PC-3 (cell line): ENCODE results near the gene RFC2. TPM values are rescaled to one million over a fixed set of nuclear protein-coding genes. Genes with fewer than 3 reads are reported as not detected.
A peak's percentile ranks its signal among the peaks of the same experiment; 100 is the strongest.

Source experiments
- ATAC-seq: fragments of 200-7000 bp; cut with Tn5 transposase; 2 replicates; pipeline ENCODE4 v1.9.1; 2020; ENCODE audit warnings: mild to moderate bottlenecking, moderate library complexity
- BruUV-seq: library from RNA; stranded (reverse); fragments of 400-500 nt; replicated peaks from 2 replicates; lab custom pipeline; 2021; lab: Mats Ljungman, UMichigan
- CTCF ChIA-PET: fragments of 300-600 bp; sonication (Branson Sonifier 250); formaldehyde crosslinking; loops from one replicate; lab custom pipeline; 2022; ENCODE audit warnings: antibody characterized with exemption; lab: Charles Lee
- POLR2A ChIA-PET: fragments of 300-600 bp; sonication (Branson Sonifier 250); formaldehyde crosslinking; loops from one replicate; lab custom pipeline; 2022; ENCODE audit warnings: antibody characterized with exemption; ENCODE audit not compliant: unreplicated experiment; lab: Charles Lee
- DNase-seq: peaks from one replicate; pipeline ENCODE4 v3.0.0-alpha.2; 2015
- H2AFZ ChIP-seq: fragments of 300-600 bp; sonication (generic); 2 replicates; pipeline ENCODE4 v1.6.0; 2016; ENCODE audit warnings: antibody characterized with exemption, low read length
- H3F3A ChIP-seq: fragments of 300-600 bp; sonication (generic); one replicate; pipeline ENCODE4 v1.6.0; 2017; ENCODE audit warnings: antibody characterized with exemption, low read length, control low read depth, mild to moderate bottlenecking; ENCODE audit not compliant: unreplicated experiment
- H3K27ac ChIP-seq: fragments of 300-600 bp; sonication (generic); 2 replicates; pipeline ENCODE4 v1.5.1; 2016; ENCODE audit warnings: mild to moderate bottlenecking, low read length
- H3K27me3 ChIP-seq: fragments of 300-600 bp; sonication (generic); 2 replicates; pipeline ENCODE4 v1.6.1; 2016; ENCODE audit warnings: low read length, mixed read lengths
- H3K36me3 ChIP-seq: fragments of 300-600 bp; sonication (generic); 2 replicates; pipeline ENCODE4 v1.6.1; 2016; ENCODE audit warnings: low read depth, mixed run types, low read length, mixed read lengths
- H3K4me1 ChIP-seq: fragments of 300-600 bp; sonication (generic); 2 replicates; pipeline ENCODE4 v1.5.1; 2016; ENCODE audit warnings: low read length; ENCODE audit not compliant: insufficient read depth
- H3K4me2 ChIP-seq: fragments of 300-600 bp; sonication (generic); 2 replicates; pipeline ENCODE4 v1.6.0; 2016; ENCODE audit warnings: low read length
- H3K4me3 ChIP-seq: fragments of 300-600 bp; sonication (generic); 2 replicates; pipeline ENCODE4 v1.5.1; 2016; ENCODE audit warnings: mild to moderate bottlenecking, low read length, mixed read lengths
- H3K79me2 ChIP-seq: fragments of 300-600 bp; sonication (generic); 2 replicates; pipeline ENCODE4 v1.6.1; 2017; ENCODE audit warnings: low read length, mixed read lengths
- H3K9ac ChIP-seq: fragments of 300-600 bp; sonication (generic); 2 replicates; pipeline ENCODE4 v1.6.0; 2016; ENCODE audit warnings: mild to moderate bottlenecking, low read length
- H3K9me2 ChIP-seq: fragments of 300-600 bp; sonication (generic); replicated peaks from 2 replicates; pipeline ENCODE4 v1.6.1; 2016; ENCODE audit warnings: mixed run types, low read length, mixed read lengths
- H3K9me3 ChIP-seq: fragments of 300-600 bp; sonication (generic); 2 replicates; pipeline ENCODE4 v1.6.1; 2016; ENCODE audit warnings: low read length, mixed read lengths
- H4K20me1 ChIP-seq: fragments of 300-600 bp; sonication (generic); 2 replicates; pipeline ENCODE4 v1.6.1; 2016; ENCODE audit warnings: low read length, mixed read lengths
- EZH2 ChIP-seq: fragments of 300-600 bp; sonication (generic); IDR thresholded peaks from one replicate; pipeline ENCODE4 v1.6.1; 2017; ENCODE audit warnings: antibody characterized with exemption, mild to moderate bottlenecking, low read length; ENCODE audit not compliant: unreplicated experiment
- EZH2phosphoT487 ChIP-seq: fragments of 300-600 bp; sonication (generic); IDR thresholded peaks from 2 replicates; pipeline ENCODE4 v1.6.1; 2018; ENCODE audit warnings: mild to moderate bottlenecking, antibody characterized with exemption, low read length, borderline replicate concordance
- intact Hi-C: fragments of 100-400 bp; cut with micrococcal nuclease; formaldehyde crosslinking; loops from 2 replicates; pipeline ENCODE4 v1.9.0; 2023
- total RNA-seq: library from RNA; depleted of rRNA; stranded (reverse); fragments of >200 nt; gene quantifications from 2 replicates; pipeline ENCODE4 v1.2.3, GENCODE V29; 2014
- TF ChIP-seq, protein P1 (sequence below): fragments of 300-600 bp; sonication (generic); conservative IDR thresholded peaks from 2 replicates; pipeline ENCODE4 v1.5.1; 2017; ENCODE audit warnings: antibody characterized with exemption, low read depth, mild to moderate bottlenecking, low read length

The RFC2 gene
- total RNA-seq, 1 experiment from 2014 or later: 60.4 TPM

- DNase-seq: no peak
- H3K9ac ChIP-seq: peak overlapping the region; percentile 78; the same call in 1 of the 2 replicates
- no peaks in the 10 kb centered on the region for H3K9me2 ChIP-seq
- H3K79me2 ChIP-seq: no peaks in the 10 kb centered on the region
- H3F3A ChIP-seq: no peaks in the 10 kb centered on the region
- no peak overlapping the region for H3K4me2 ChIP-seq
- intact Hi-C loops: no loop called here
- no peaks in the 10 kb centered on the region for H4K20me1 ChIP-seq
- no peak for TF ChIP-seq EZH2phosphoT487
- TF ChIP-seq, protein P1, sequence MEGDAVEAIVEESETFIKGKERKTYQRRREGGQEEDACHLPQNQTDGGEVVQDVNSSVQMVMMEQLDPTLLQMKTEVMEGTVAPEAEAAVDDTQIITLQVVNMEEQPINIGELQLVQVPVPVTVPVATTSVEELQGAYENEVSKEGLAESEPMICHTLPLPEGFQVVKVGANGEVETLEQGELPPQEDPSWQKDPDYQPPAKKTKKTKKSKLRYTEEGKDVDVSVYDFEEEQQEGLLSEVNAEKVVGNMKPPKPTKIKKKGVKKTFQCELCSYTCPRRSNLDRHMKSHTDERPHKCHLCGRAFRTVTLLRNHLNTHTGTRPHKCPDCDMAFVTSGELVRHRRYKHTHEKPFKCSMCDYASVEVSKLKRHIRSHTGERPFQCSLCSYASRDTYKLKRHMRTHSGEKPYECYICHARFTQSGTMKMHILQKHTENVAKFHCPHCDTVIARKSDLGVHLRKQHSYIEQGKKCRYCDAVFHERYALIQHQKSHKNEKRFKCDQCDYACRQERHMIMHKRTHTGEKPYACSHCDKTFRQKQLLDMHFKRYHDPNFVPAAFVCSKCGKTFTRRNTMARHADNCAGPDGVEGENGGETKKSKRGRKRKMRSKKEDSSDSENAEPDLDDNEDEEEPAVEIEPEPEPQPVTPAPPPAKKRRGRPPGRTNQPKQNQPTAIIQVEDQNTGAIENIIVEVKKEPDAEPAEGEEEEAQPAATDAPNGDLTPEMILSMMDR: no peak
- TF ChIP-seq EZH2: no peak
- CTCF ChIA-PET: no interaction called here
- POLR2A ChIA-PET: no interaction called here
- no peak overlapping the region for H3K4me3 ChIP-seq
- no peak for ATAC-seq
- peaks cover 22% of the 10 kb centered on the region for H3K4me1 ChIP-seq
- no peaks in the 10 kb centered on the region for H3K27me3 ChIP-seq
- H3K36me3 ChIP-seq: no peaks in the 10 kb centered on the region
- peak overlapping the region; percentile 97 for H3K27ac ChIP-seq
- no peak overlapping the region for H2AFZ ChIP-seq
- no peaks in the 10 kb centered on the region for H3K9me3 ChIP-seq
- no TSS peak for BruUV-seq
Measured at GRCh38 chr7:74280985-74281384, 26.8 kb upstream of the RFC2 start.

DNA sequence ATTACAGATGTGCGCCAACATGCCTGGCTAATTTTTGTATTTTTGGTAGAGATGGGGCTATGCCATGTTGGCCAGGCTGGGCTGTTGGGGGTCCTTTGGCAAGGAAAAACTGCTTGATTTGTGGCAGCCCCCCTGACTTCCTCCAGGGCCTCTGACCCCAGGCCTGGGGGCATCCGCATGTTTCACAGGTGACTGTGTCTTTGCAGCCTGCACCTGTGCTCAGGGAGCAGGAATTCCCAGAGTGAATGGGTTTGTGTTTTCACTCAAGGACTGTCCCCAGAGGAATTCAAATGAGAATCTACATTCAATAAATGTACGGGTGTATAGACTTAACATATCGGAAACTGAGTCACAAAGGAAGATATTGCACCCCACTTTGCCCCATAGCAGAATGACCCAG is 23.4 kb upstream of the RFC2 start:
- Histone ChIP-seq H3K4me3 (no peak overlapping the region), H3K4me1 (peaks cover 32% of the 10 kb centered on the region), H2AFZ (no peak overlapping the region), H4K20me1 (no peaks in the 10 kb centered on the region), H3K9ac (no peak overlapping the region), H3K4me2 (no peak overlapping the region), H3K9me3 (no peaks in the 10 kb centered on the region), H3K36me3 (no peaks in the 10 kb centered on the region), H3K27me3 (no peaks in the 10 kb centered on the region), H3F3A (no peaks in the 10 kb centered on the region), H3K27ac (no peak overlapping the region), H3K79me2 (no peaks in the 10 kb centered on the region), H3K9me2 (no peaks in the 10 kb centered on the region)
- BruUV-seq: no TSS peak
- ChIA-PET POLR2A (no interaction called here), CTCF (no interaction called here)
- intact Hi-C loops: loop anchor here (2.0 to 10.0 kb wide), 2 partner anchors 23 to 77 kb away; partner anchors contain the start of gene RFC2
- TF ChIP-seq, protein P1: no peak
- TF ChIP-seq EZH2: no peak
- TF ChIP-seq EZH2phosphoT487: no peak
- ATAC-seq (no peak), DNase-seq (no peak)

GRCh38 chr7:74275401-74275881 is 21.2 kb upstream of the RFC2 start:
- no peak overlapping the region for H3K4me3 ChIP-seq
- no TSS peak for BruUV-seq
- no peak overlapping the region for H3K9ac ChIP-seq
- H3K27me3 ChIP-seq: no peaks in the 10 kb centered on the region
- no peak overlapping the region for H2AFZ ChIP-seq
- H3K36me3 ChIP-seq: no peaks in the 10 kb centered on the region
- no peaks in the 10 kb centered on the region for H3K9me3 ChIP-seq
- no peak for DNase-seq
- TF ChIP-seq, protein P1: peak; percentile 54
- no peak for TF ChIP-seq EZH2phosphoT487
- TF ChIP-seq EZH2: no peak
- H3K79me2 ChIP-seq: no peaks in the 10 kb centered on the region
- intact Hi-C loops: loop anchor here (10.0 kb wide), 1 partner anchor 79 kb away; no protein-coding TSS in a partner anchor
- peaks cover 31% of the 10 kb centered on the region for H3K4me1 ChIP-seq
- no peaks in the 10 kb centered on the region for H3K9me2 ChIP-seq
- H3K4me2 ChIP-seq: no peak overlapping the region
- POLR2A ChIA-PET: no interaction called here
- no peaks in the 10 kb centered on the region for H4K20me1 ChIP-seq
- CTCF ChIA-PET: interaction anchor here (0.6 to 1.6 kb wide), 4 partner anchors 13 to 206 kb away, joined by 3 to 10 read pairs (median 4); no protein-coding TSS in a partner anchor
- H3K27ac ChIP-seq: no peak overlapping the region
- no peaks in the 10 kb centered on the region for H3F3A ChIP-seq
- ATAC-seq: no peak
